HL-60 (cell line): ENCODE data around the gene CT45A10.
"Not testable (repeated sequence)": the region's sequence is repeated elsewhere in the genome, so short reads cannot be mapped to it uniquely, and the experiment has no call there.

ENCODE experiments used
- CTCF ChIP-seq: IDR thresholded peaks from one replicate; pipeline ENCODE4 v1.5.1; 2011; ENCODE audit warnings: low read length, control low read depth, inconsistent platforms; ENCODE audit not compliant: insufficient read depth
- POLR2AphosphoS5 ChIP-seq: IDR thresholded peaks from 2 replicates; pipeline ENCODE4 v1.6.1; 2012; ENCODE audit warnings: low read depth

- TF ChIP-seq CTCF, POLR2AphosphoS5: not testable (repeated sequence)
Measured at GRCh38 chrX:135871712-135872111, 21.5 kb downstream of the CT45A10 start, which contains the start of gene CT45A9.
